Breast epithelium (tissue), 3 donors: ENCODE results near the gene ZSWIM3.

Experiments used
- POLR2A ChIP-seq: fragments of 450-650 bp; IDR thresholded peaks from one replicate; pipeline ENCODE4 v1.6.1; 2016; ENCODE audit warnings: antibody characterized with exemption, mild to moderate bottlenecking, moderate library complexity
- TF ChIP-seq, protein P1 (sequence below), 3 donors: fragments of 450-650 bp; IDR thresholded peaks; one replicate each; pipeline ENCODE4 v1.5.1; 2016 to 2017; ENCODE audit warnings: antibody characterized with exemption in 3 of 3, mild to moderate bottlenecking in 3 of 3, moderate library complexity in 3 of 3

DNA sequence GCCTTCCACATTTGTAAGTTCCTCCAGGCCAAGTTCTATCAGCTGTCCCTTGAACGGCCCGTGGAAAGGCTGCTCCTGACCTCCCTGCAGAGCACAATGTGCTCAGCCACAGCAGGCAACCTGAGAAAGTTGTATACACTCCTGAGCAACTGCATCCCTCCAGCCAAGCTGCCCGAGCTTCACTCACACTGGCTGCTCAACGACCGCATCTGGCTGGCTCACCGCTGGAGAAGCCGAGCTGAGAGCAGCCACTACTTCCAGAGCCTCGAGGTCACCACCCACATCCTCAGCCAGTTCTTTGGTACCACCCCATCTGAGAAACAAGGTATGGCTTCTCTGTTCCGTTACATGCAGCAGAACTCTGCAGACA lies 25.7 kb downstream of the ZSWIM3 start:
- TF ChIP-seq, protein P1, sequence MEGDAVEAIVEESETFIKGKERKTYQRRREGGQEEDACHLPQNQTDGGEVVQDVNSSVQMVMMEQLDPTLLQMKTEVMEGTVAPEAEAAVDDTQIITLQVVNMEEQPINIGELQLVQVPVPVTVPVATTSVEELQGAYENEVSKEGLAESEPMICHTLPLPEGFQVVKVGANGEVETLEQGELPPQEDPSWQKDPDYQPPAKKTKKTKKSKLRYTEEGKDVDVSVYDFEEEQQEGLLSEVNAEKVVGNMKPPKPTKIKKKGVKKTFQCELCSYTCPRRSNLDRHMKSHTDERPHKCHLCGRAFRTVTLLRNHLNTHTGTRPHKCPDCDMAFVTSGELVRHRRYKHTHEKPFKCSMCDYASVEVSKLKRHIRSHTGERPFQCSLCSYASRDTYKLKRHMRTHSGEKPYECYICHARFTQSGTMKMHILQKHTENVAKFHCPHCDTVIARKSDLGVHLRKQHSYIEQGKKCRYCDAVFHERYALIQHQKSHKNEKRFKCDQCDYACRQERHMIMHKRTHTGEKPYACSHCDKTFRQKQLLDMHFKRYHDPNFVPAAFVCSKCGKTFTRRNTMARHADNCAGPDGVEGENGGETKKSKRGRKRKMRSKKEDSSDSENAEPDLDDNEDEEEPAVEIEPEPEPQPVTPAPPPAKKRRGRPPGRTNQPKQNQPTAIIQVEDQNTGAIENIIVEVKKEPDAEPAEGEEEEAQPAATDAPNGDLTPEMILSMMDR (IDR thresholded peaks at IDR 0.05): no peak
- TF ChIP-seq POLR2A: no peak
